Stimulated activated CD4-positive, alpha-beta T cell treated with anti-CD3 and anti-CD28 coated beads, Interleukin-15, amount 100 ng/mL, for 24 hours (primary cell): ENCODE results near the gene TCF23.
"Not testable (repeated sequence)": the region's sequence is repeated elsewhere in the genome, so short reads cannot be mapped to it uniquely, and the experiment has no call there.

Experiments used
- DNase-seq: peaks from one replicate; pipeline ENCODE4 v3.0.0-alpha.2; 2020

TCF23 gene

DNA sequence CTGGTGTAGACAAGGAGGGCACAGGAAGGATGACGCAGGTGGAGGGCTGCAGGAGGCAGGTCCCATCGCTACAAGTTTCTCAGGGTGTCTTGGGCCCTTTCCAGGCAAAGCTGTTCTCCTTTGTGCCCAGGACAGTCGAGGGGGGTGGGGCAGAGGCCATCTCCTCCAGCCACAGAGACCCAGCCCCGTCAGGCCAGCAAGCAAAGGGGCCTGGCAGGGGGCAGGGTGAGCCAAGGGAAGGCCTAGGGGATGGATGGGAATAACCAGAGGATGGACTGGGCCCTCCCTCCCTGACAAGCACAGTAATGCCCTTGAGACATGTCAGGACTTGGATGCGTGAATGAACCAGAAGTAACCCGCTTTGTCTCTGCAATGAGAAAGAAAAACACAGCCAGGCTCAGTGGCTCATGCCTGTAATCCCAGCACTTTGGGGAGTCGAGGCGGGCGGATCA is 6.3 kb downstream of the TCF23 start:
- DNase-seq = no peak

DNA sequence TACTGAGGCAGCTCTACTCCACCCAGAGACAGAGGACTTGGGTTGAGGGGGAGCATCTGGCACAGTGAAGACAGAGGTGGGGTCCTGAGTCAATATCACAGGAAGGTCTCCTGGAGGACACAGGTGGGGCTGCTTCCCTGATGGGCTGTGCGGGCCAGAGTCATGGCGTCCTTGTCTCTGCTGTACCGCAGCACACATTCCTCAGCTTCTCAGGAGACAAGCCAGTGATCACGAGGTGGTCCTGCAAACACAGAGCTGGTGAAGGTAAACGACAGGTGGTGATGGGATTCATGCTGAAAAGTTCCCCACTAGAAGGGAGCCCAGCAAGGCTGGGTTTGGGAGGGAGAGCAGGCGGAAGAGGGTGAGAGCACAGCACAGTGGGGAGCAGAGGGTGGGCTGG is 9.7 kb downstream of the TCF23 start:
- no peak for DNase-seq

DNA sequence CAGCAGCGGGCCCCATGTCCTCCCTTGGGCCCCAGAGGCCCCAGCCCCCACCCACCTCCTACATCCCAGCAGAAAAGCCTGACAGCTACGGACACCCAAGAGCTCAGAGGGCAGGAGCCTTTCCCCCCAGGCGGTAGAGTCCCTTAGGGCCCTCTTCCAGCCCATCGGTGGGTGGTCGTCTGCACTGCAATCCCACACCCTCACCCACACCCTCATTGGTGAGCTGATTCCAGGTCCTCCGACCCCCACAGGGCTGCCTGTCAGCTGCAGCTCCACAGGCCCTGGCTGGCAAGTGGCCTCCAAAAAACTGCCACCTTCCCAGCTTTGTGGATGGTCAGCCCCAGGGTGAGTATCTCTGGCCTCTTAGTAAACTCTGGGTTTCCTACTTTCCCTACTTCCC is 10.5 kb downstream of the TCF23 start:
- DNase-seq = no peak

DNA sequence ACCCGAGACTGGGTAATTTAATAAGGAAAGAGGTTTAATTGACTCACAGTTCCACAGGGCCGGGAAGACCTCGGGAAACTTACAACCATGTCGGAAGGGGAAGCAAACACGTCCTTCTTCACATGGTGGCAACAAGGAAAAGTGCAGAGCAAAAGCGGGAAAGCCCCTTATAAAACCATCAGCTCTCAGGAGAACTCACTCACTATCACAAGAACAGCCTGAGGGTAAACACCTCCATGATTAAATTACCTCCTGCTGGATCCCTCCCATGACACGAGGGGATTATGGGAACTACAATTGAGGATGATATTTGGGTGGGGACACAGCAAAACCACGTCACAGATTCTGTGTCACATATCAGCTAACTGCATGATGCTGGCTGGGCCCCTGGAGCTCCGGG is 11.4 kb downstream of the TCF23 start:
- no peak for DNase-seq

DNA sequence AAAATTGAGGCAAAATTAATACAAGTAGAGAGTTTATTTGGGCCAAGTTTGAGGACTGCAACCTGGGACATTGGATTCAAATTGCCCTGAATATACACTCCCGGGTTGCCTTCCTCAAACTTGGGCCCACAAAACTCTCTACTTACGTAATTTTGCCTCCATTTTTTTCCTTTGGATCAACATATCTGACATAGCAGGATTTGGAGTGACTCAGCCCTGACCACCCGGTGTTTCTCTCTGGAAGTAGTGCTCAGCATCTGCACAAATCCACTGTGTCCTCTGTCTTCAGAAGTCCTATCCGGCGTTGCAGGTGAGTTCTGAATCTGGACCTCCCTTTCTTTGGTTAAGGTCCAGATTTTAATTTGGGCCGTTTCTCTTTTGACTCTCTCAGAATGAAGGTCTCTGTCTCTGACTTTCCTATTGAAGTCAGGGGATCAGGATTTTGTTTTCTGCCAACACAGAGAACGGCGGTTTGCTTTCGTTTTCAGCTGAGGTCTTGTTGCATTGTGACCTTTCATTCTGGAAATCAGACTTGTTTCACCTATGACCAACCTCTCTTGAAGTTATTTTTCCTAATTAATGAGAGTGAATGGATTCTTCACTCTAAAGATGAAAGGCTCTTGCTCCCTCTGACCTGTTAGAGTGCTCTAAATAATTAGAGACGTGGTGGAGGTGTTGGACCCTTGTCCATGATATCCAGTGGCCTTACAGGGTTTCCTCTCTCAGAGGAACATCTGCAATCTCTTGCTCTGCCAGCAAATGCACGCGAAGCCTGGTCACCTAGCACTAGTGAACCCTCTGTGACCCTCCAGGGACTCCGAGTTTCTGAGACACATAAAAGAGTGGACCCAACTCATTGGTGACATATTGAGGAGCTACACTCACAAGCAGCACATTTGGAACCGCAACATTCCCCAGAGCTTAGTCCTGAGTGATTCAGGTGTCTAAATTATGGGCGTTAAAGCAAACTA is 13.6 kb downstream of the TCF23 start:
- DNase-seq = no peak

DNA sequence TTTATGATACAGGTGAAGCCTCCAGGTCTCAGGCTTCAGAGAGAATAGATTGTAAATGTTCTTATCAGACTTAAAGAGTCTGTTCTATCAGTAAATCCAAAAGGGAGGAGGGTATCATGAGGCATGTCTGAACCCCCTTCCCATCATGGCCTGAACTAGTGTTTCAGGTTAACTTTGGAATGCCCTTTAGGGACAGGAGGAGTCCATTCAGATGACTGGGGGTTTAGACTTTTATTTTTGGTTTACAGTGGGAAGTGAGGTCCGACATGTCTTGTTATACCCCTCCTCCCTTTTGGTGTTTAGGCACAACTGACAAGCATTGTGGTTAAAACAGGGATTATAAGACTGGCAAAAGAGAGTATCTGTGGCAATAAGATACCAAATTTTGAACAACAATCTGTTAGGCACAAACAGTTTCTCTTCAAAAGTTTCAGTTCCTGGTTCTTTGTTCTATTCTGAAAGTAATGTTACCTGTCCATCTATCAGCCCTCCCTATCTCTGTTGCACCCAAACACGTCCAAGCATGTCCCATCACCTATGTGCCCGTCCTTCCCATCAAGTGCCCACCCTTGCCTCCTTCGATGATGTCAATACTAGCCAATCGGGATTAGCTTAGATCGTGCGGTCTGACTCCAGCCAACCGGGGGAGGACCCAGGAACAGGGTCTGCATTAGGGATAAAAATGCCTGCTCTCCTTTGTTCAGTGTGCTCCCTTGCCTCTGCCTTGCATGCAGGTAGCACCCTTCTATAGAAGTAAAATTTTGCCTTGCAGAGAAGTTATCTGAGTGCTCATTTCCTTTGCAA is 16.4 kb downstream of the TCF23 start:
- no peak for DNase-seq

DNA sequence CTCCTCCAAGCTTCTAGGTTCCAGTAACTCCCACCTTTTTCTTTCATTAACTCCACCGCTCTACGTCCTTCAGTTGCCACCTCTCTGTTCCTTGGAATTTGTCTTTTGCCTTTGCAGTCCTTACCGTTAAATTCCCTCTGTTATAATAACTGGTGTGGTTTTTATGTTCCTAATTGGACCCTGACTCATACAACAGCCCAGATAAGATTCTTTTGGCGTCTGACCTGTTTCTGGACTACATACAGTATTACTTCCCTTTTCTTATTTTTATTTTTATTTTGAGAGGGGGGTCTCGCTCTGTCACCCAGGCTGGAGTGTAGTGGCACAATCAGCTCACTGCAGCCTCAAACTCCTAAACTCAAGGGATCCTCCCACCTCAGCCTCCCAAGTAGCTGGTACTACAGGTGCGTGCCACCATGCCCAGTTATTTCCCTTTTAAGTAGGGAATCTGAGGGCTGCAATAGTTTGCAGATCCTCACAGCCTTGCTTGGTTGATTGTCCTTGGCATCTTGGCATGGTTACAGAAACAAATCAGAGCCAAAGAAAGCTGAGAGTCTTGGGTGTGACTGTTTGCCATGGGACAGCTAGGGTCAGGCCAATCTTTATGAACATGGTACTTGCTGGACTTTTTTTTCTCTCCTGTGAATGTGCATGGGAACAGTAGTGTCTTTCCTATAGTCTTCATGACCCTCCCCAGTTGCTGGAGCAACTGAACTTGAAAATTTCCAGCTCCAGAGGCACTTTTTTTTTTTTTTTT is 22.0 kb downstream of the TCF23 start:
- DNase-seq = no peak

DNA sequence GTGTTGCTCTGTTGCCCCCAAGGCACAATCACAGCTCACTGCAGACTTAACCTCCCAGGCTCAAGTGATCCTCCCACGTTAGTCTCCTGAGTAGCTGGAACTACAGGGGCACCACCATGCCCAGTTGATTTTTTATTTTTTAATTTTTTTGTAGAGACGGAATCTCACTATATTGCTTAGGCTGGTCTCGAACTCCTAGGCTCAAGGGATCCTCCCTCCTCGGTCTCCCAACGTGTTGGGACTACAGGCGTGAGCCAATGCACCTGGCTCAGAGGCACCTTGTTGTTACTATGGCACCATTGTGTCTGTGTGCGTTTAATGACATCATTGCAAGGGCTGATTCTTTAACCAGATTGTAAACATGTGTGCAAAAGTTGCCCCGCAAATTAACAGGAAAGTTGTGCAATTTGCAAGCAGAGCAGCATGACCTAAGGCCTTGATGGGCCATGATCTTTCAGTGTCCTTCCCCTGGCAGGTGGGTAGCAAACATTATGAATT is 22.6 kb downstream of the TCF23 start:
- no peak for DNase-seq

DNA sequence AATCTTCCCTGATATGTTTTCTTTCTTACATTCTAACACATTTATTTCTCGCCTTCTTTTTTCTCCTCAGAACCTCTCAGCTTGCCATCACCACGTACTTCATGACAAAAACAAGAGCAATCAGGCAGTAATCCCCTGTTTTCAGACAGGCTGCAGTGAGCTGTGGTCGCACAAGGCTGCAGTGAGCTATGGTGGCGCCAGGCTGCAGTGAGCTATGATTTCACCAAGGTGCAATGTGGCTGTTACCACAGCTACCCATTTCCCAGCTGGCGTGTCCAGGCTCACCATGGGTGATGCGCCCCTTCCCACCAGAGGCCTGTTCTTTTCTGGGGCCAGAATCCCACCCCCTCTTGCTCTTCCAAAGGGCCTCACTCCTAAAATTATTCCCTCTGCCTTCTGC is 25.8 kb downstream of the TCF23 start:
- DNase-seq = no peak

DNA sequence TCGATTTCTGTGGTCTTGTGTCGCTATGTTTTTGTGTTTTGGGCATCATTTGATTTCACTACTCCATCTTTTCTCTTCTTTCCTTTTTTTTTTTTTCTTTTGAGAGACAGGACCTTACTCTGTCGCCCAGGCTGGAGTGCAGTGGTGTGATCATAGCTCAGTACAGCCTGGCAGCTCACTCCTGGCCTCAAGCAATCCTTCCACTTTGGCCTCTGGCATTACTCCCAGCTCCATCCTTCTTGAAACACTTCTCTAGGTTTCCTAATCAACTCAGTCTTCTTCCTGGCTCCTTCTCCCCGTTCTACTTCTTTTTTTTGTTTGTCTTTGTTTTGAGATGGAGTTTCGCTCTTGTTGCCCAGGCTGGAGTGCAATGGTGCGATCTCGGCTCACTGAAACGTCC is 26.5 kb downstream of the TCF23 start:
- DNase-seq = no peak

DNA sequence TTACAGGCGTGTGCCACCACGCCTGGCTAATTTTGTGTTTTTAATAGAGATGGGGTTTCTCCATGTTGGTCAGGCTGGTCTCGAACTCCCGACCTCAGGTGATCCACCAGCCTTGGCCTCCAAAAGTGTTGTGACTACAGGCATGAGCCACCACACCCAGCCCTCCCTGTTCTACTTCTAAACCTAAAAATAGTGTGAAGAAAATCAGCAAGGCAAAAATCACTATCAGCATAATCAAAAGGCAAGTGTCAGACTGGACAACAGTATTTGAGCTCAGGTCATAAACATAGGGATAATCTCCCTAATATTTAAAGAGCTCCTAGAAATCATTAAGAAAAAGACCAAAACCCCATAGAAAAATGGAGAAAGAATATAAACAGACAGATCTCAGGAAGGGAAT is 27.0 kb downstream of the TCF23 start:
- DNase-seq = not testable (repeated sequence)

DNA sequence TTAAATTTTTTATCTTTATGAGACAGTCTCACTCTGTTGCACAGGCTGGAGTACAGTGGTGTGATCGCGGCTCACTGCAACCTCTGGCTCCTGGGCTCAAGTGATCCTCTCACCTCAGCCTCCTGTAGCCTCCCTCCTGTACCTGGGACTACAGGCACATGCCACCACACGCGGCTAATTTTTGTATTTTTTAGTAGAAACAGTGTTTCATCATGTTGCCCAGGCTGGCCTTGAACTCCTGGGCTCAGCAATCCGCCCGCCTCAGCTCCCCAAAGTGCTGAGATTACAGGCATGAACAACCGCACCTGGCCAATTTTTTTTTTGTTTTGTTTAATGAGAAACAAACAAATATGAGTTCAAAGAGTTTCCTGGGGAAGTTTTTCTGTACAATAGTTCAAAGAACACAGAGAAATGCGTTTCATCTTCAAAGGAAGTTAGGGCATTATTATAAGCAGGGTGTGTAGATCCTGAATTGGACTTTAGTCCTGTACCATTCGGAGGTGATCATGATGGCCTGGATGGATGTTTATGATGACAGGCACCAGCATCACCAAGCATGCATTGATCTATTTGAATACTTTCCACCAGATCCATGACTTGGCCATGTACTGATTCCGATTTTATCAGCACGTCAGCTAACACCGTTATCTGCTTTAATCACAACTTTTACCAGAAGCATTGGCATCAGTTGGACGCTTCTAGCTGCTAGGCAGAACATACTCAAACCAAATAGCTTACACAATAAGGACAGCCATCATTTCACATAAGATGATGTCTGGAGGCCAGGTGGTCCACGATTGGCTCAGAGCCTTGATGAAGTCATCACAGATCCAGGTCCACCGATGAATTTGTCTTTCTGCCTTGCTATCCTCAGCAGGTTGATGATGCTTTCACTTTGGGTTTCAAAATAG is 28.9 kb downstream of the TCF23 start:
- no peak for DNase-seq

DNA sequence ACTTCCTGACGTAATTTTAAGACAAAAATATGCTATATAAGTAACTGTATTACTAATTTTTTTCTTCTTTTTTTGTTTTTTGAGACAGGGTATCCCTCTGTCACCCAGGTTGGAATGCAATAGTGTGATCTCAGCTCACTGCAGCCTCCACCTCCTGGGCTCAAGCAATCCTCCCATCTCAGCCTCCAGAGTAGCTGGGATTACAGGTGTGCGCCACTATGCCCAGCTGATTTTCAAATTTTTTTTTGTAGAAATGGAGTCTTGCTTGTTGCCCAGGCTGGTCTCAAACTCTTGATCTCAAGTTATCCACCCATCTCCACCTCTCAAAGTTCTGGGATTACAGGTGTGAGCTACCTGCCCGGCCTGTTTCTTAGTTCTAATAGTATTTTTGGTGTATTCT is 29.7 kb downstream of the TCF23 start:
- DNase-seq = no peak

DNA sequence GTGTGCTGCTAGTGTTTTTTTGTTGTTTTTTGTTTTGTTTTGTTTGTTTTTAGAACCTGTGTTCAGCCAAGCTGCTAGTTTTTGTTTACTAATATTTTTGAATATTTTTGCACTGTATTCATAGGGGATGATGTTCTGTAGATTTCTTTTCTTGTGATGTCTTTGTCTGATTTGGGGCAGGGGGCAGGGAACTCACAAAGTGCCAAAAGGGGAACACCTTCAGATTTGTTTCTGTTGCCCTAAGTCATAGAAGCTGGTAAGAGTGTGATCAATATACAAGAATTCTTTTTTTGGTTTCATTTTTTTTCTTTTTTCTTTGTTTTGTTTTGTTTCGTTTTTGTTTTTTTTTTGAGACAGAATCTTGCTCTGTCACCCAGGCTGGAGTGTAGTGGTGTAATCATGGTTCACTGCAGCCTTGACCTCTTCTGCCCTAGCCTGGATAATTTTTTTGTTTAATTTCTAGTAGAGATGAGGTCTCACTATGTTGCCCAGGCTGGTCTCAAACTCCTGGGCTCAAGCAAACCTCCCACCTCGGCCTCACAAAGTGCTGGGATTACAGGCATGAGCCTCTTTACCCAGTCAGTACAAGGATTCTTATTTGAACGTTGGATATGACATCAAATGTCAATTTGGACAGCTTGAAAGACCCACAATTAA is 30.7 kb downstream of the TCF23 start:
- DNase-seq = no peak

DNA sequence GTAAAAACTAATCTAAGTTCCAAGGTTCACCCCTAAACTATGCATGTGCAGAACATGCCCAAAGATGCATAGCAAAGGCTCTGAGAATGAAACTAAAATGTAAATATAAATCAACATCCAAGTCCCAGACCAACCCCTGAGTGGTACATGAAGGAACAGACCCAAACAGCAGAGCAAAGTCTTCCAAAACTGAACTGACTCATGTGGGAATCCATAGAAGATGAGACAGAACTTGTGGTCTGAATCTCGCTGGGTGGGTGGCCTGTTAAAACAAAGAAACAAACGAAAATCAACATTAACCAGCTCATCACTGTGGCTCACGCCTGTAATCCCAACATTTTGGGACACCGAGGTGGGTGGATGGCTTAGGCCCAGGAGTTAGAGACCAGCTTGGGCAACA is 33.5 kb downstream of the TCF23 start:
- no peak for DNase-seq

DNA sequence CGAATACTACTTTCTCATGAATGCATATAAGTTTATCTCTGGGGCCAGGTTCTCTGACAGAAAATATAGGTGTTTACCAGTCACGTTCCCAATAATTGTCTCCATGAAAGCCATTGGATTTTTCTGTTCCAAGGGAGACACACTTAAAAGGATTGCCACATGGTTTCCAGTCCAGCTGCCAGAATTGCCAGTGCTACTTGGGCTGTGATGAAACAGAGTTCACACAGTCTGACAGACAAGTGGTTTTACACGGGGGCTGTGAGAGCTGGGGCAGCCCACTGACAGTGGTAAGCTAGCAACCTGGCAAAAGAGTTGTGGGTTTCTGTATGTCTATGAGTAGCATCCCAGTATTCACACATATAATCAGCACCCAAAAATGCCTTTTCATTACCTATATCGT is 35.3 kb downstream of the TCF23 start:
- DNase-seq = no peak

DNA sequence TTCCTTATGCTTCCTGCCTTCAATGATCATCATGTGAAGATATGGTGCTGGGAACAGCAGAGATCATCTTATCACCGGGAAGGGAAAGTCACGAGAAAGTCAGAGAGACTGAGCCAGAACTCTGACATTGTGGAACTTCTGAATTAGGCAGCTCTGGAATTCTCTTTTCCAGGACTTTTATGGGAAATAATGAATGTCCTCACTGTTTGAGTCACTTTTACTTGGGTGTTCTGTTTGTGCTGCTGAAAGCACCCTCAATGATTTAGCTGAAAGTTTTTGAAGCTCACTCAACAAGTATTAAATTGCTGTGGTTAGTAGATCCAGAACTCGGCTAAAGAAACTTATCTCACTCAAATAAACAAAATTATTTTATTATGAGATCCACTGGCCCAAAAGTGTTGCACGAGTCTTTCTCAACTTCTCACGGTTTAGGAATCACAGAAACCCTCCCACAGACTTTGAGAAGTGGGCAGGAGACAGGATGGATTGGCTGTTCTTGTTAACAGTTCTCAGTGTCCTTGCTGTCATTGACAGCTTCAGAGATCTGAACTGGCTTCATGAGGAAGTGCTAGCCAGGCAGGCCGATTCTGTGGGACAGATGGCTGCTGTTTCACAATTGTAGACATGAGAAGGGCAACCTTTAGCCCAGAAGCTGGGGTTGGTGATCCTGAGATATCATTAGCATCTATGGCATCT is 36.7 kb downstream of the TCF23 start:
- DNase-seq = no peak

DNA sequence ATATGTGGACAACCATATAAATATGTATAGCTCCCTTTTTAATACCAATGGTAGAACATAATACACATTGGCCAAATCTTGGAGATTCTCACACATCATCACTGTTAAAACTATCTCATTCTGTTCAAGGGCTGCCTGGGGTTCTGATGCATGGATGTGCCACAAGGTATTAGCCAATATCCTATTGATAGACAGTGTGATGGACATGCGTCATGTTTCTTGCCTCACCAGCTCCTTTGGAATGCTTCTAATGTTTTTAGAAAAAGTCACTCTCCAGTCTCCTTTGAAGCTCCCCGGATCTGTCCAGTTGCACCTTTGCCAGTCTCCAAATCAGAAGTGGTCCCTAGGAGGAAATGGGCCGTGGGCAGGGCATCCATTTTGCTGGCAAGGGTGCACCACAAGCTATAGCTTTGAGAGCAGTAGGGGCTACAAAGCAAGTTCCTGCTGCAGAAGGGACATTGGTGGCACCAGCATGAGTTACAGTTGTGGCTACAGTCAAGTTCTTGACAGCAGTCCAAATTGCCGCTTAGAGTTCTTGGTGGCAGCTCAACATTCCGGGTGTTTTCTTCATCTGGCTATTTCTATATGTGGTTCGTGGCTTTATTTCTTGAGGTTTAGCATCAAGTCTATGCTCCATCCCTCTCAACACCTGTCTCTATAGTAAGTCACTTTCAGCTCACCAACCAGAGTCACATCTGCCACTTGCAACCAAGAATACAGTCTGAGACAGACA is 38.0 kb downstream of the TCF23 start:
- DNase-seq = no peak

DNA sequence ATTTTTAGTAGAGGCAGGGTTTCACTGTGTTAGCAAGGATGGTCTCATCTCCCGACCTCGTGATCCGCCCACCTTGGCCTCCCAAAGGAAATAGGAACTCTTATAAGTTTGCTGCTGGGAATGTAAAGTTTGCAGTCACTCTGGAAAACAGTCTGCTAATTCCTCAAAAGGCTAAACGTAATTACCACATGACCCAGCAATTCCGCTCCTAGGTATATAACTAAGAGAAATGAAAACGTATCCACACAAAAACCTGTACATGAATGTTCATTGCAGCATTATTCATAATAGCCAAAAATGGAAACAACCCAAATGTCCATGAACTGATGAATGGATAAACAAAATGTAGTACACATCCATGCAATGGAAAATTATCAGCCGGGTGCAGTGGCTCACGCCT is 41.2 kb downstream of the TCF23 start:
- DNase-seq = no peak
